ENCODE data around the gene SHANK1.
A peak's percentile ranks its signal among the peaks of the same experiment; 100 is the strongest.

Gene SHANK1

DNA sequence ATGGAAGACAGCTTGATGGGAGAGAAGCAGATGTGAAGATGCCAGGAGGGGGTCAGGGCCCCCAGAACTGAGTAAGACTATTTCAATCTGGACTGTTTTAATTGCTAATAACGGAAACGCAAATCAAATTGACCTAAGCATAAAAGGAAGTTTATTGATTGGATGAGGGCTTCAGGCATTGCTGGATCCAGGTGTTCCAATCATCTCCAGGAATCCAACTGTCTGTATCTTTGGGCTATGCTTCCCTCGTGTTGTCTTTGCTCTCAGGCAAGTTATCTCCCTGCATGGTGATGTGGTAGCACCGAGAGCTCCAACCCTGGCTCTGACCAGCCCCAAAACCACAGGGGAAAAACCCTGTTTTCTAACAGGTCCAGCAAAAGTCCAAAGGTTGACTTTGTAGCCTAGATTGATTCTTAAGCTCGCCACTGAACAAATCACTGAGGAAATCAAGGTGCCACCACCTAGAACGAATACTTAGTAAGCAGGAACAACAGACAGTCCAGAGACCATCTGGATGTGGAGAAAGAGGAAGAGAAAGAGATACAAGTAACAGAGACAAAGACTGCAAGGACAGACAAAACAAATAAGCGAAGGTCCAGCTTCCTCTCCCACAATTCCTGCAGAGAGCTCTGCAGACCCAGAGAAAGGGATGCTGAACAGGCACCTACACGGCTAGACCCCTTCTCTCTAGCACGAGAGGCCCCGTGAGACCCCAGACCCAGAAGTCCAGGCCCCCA is 71.6 kb downstream of the SHANK1 start:
- Histone ChIP-seq H2BK5ac (ENCODE audit: low read length) (no peak overlapping the region), H4K8ac (ENCODE audit: low read depth, low read length) (no peak overlapping the region), H2BK12ac (ENCODE audit: low read length) (no peak overlapping the region), H3K9ac (ENCODE audit: low read depth, low read length, poor library complexity) (no peak overlapping the region), H3K4me3 (ENCODE audit: low read length in 2 of 2) (no peak overlapping the region), H2BK15ac (ENCODE audit: low read length) (peak overlapping the region; percentile 9), H2AFZ (ENCODE audit: low read length) (peak overlapping the region; percentile 83), H4K91ac (ENCODE audit: low read depth, low read length, poor library complexity) (no peak overlapping the region), H3K36me3 (replicated peaks in 1 of 2; ENCODE audit: control insufficient read depth in 2 of 2, insufficient read depth in 2 of 2, low read length in 2 of 2) (no peaks in the 10 kb centered on the region), H3K14ac (ENCODE audit: low read length) (no peak overlapping the region), H3K4ac (ENCODE audit: low read length) (no peak overlapping the region), H3K27me3 (ENCODE audit: control insufficient read depth in 3 of 3, insufficient read depth in 3 of 3, low read depth in 1 of 3, low read length in 3 of 3) (peaks cover 3 to 20% (median 3%) of the 10 kb centered on the region in 3 experiments), H3K9me3 (replicated peaks in 1 of 2; ENCODE audit: control insufficient read depth in 2 of 2, insufficient read depth in 1 of 2, low read depth in 1 of 2, low read length in 2 of 2) (peaks cover 0 to 4% of the 10 kb centered on the region in 2 donors), H3K4me2 (ENCODE audit: insufficient read depth, low read length, poor library complexity, severe bottlenecking) (no peak overlapping the region), H3K79me1 (ENCODE audit: low read depth, low read length) (no peaks in the 10 kb centered on the region), H2BK120ac (ENCODE audit: low read depth, low read length) (no peak overlapping the region), H3K18ac (ENCODE audit: low read length) (no peak overlapping the region), H3K4me1 (ENCODE audit: control insufficient read depth in 2 of 2, insufficient read depth in 1 of 2, low read depth in 1 of 2, low read length in 2 of 2) (peaks cover 7 to 10% of the 10 kb centered on the region in 2 donors), H3K27ac (replicated peaks; ENCODE audit: low read length) (no peak overlapping the region), H2AK5ac (ENCODE audit: low read depth, low read length) (no peak overlapping the region), H3K23ac (ENCODE audit: low read depth, low read length, poor library complexity) (no peak overlapping the region)
- no peak for DNase-seq (ENCODE audit: low spot score)
- no CpG with 5 or more reads among the region's 10 CpGs for WGBS, 2 donors (ENCODE audit: extremely low coverage in 2 of 2, insufficient read length in 2 of 2, insufficient replicate concordance in 1 of 2)

DNA sequence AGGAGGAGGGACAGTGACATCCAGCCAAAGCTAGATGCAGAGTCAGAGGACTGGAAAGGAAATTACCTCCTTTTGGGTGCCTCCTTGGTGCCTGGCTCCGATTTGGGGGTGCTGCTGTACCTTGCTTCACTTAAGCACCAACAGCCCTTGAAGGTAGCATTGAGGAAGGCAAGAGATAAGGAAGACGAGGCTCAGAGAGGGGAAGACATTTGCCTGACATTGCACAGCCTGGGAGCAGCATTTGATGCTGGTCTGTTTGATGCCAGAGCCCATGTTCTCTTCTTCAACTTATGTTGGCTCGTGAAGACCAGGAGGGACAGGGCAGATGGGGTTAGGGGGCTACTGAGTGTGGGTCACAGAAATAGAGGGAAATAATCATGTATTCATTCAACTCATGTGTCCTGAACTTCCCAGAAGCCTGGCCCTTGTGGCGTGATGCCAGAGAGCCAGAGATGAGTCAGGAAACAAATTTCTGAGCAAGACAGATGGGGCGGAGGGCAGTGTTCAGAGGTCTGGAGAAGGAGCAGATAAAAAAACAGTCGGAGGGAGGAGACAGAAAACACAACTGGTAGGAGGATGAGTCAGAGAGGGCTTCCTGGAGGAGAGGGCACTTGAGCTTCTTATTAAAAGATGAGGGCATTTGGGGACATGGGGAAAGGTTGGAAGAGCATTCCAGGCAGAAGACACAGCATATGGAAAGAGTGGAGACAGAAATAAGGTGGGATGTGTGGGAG is 73.4 kb downstream of the SHANK1 start:
- Histone ChIP-seq H2AFZ (ENCODE audit: low read length) (no peak overlapping the region), H3K27ac (replicated peaks; ENCODE audit: low read length) (no peak overlapping the region), H2BK120ac (ENCODE audit: low read depth, low read length) (no peak overlapping the region), H3K9me3 (replicated peaks in 1 of 2; ENCODE audit: control insufficient read depth in 2 of 2, insufficient read depth in 1 of 2, low read depth in 1 of 2, low read length in 2 of 2) (peaks cover 0 to 4% of the 10 kb centered on the region in 2 donors), H3K27me3 (ENCODE audit: control insufficient read depth in 3 of 3, insufficient read depth in 3 of 3, low read depth in 1 of 3, low read length in 3 of 3) (peaks cover 3 to 20% (median 3%) of the 10 kb centered on the region in 3 experiments), H3K4me3 (ENCODE audit: low read length in 2 of 2) (no peak overlapping the region), H3K79me1 (ENCODE audit: low read depth, low read length) (no peaks in the 10 kb centered on the region), H3K36me3 (replicated peaks in 1 of 2; ENCODE audit: control insufficient read depth in 2 of 2, insufficient read depth in 2 of 2, low read length in 2 of 2) (no peaks in the 10 kb centered on the region), H3K23ac (ENCODE audit: low read depth, low read length, poor library complexity) (no peak overlapping the region), H4K8ac (ENCODE audit: low read depth, low read length) (no peak overlapping the region), H2AK5ac (ENCODE audit: low read depth, low read length) (no peak overlapping the region), H3K4ac (ENCODE audit: low read length) (no peak overlapping the region), H2BK5ac (ENCODE audit: low read length) (no peak overlapping the region), H2BK12ac (ENCODE audit: low read length) (no peak overlapping the region), H2BK15ac (ENCODE audit: low read length) (no peak overlapping the region), H3K4me1 (ENCODE audit: control insufficient read depth in 2 of 2, insufficient read depth in 1 of 2, low read depth in 1 of 2, low read length in 2 of 2) (peaks cover 7 to 10% of the 10 kb centered on the region in 2 donors), H3K4me2 (ENCODE audit: insufficient read depth, low read length, poor library complexity, severe bottlenecking) (no peak overlapping the region), H3K14ac (ENCODE audit: low read length) (no peak overlapping the region), H3K9ac (ENCODE audit: low read depth, low read length, poor library complexity) (peak overlapping the region; percentile 4), H3K18ac (ENCODE audit: low read length) (no peak overlapping the region), H4K91ac (ENCODE audit: low read depth, low read length, poor library complexity) (no peak overlapping the region)
- WGBS, 2 donors (ENCODE audit: extremely low coverage in 2 of 2, insufficient read length in 2 of 2, insufficient replicate concordance in 1 of 2): no CpG with 5 or more reads among the region's 6 CpGs
- DNase-seq (ENCODE audit: low spot score): no peak

DNA sequence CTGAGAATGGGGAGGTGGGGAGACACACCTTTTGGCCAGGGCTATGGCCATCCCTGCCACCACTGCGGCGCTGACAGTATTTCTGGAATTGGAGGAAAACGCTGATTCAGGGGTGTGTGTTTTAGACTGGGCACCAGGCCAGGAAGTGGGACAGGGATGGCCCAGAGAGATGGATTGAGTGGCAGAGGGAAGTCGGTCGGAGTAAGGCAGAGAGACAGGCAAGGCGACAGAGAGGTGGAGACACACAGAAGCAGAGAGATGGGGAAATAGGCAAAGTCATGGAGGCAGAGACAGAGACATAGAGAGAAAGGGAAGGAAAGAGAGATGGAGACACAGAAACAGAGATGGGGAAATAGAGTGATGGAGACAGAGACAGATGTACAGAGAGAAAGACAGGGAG is 74.5 kb downstream of the SHANK1 start:
- WGBS, 2 donors (ENCODE audit: extremely low coverage in 2 of 2, insufficient read length in 2 of 2, insufficient replicate concordance in 1 of 2): no CpG with 5 or more reads among the region's 6 CpGs

DNA sequence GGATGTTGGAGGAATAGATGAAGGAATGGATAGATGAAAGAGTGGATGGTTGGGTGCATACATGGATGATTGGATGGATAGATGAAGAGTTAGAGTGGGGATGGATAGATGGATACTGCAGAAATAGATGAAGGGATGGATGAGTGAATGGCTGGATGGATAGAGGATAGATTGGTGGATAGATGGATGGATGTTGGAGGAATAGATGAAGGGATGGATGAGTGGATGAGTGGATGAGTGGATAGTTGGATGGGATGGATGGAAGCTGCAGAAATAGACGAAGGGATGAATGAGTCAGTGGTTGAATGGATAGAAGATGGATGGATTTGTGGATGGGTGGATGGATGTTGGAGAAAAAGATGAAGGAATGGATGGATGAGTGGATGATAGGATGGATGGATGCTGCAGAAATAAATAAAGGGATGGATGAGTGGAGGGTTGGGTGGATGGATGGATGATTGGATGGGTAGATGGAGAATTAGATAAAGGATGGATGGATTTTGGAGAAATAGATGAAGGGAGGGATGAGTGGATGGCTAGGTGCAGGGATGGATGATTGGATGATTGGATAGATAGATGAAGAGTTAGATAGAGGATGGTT is 75.2 kb downstream of the SHANK1 start:
- Histone ChIP-seq H3K4ac (ENCODE audit: low read length) (no peak overlapping the region), H3K4me2 (ENCODE audit: insufficient read depth, low read length, poor library complexity, severe bottlenecking) (no peak overlapping the region), H2AFZ (ENCODE audit: low read length) (no peak overlapping the region), H2BK15ac (ENCODE audit: low read length) (no peak overlapping the region), H2AK5ac (ENCODE audit: low read depth, low read length) (no peak overlapping the region), H3K23ac (ENCODE audit: low read depth, low read length, poor library complexity) (no peak overlapping the region), H2BK12ac (ENCODE audit: low read length) (no peak overlapping the region), H3K9ac (ENCODE audit: low read depth, low read length, poor library complexity) (peak overlapping the region; percentile 0), H3K36me3 (replicated peaks in 1 of 2; ENCODE audit: control insufficient read depth in 2 of 2, insufficient read depth in 2 of 2, low read length in 2 of 2) (no peaks in the 10 kb centered on the region), H2BK5ac (ENCODE audit: low read length) (no peak overlapping the region), H3K27ac (replicated peaks; ENCODE audit: low read length) (no peak overlapping the region), H4K91ac (ENCODE audit: low read depth, low read length, poor library complexity) (no peak overlapping the region), H3K27me3 (ENCODE audit: control insufficient read depth in 3 of 3, insufficient read depth in 3 of 3, low read depth in 1 of 3, low read length in 3 of 3) (peaks cover 3 to 20% (median 7%) of the 10 kb centered on the region in 3 experiments), H3K4me3 (ENCODE audit: low read length in 2 of 2) (no peak overlapping the region), H3K4me1 (ENCODE audit: control insufficient read depth in 2 of 2, insufficient read depth in 1 of 2, low read depth in 1 of 2, low read length in 2 of 2) (peaks cover 7 to 9% of the 10 kb centered on the region in 2 donors), H3K18ac (ENCODE audit: low read length) (no peak overlapping the region), H3K79me1 (ENCODE audit: low read depth, low read length) (no peaks in the 10 kb centered on the region), H3K14ac (ENCODE audit: low read length) (no peak overlapping the region), H3K9me3 (replicated peaks in 1 of 2; ENCODE audit: control insufficient read depth in 2 of 2, insufficient read depth in 1 of 2, low read depth in 1 of 2, low read length in 2 of 2) (peaks cover 0 to 4% of the 10 kb centered on the region in 2 donors), H4K8ac (ENCODE audit: low read depth, low read length) (no peak overlapping the region), H2BK120ac (ENCODE audit: low read depth, low read length) (no peak overlapping the region)
- 100% methylated on average over 1 of the region's 1 CpG; no CpG with 5 or more reads in 1 of the 2 donors for WGBS, 2 donors (ENCODE audit: extremely low coverage in 2 of 2, insufficient read length in 2 of 2, insufficient replicate concordance in 1 of 2)
- DNase-seq (ENCODE audit: low spot score): no peak

More for the DNA sequence above, 74.5 kb downstream of the SHANK1 start:
- Histone ChIP-seq H3K23ac (ENCODE audit: low read depth, low read length, poor library complexity) (no peak overlapping the region), H3K4ac (ENCODE audit: low read length) (no peak overlapping the region), H2BK12ac (ENCODE audit: low read length) (no peak overlapping the region), H3K4me3 (ENCODE audit: low read length in 2 of 2) (no peak overlapping the region), H2AFZ (ENCODE audit: low read length) (no peak overlapping the region), H3K27me3 (ENCODE audit: control insufficient read depth in 3 of 3, insufficient read depth in 3 of 3, low read depth in 1 of 3, low read length in 3 of 3) (peaks cover 3 to 20% (median 6%) of the 10 kb centered on the region in 3 experiments), H3K18ac (ENCODE audit: low read length) (no peak overlapping the region), H2BK120ac (ENCODE audit: low read depth, low read length) (no peak overlapping the region), H3K27ac (replicated peaks; ENCODE audit: low read length) (no peak overlapping the region), H3K36me3 (replicated peaks in 1 of 2; ENCODE audit: control insufficient read depth in 2 of 2, insufficient read depth in 2 of 2, low read length in 2 of 2) (no peaks in the 10 kb centered on the region), H3K14ac (ENCODE audit: low read length) (no peak overlapping the region), H3K4me1 (ENCODE audit: control insufficient read depth in 2 of 2, insufficient read depth in 1 of 2, low read depth in 1 of 2, low read length in 2 of 2) (peaks cover 7 to 10% of the 10 kb centered on the region in 2 donors), H2BK5ac (ENCODE audit: low read length) (no peak overlapping the region), H4K8ac (ENCODE audit: low read depth, low read length) (no peak overlapping the region), H3K79me1 (ENCODE audit: low read depth, low read length) (no peaks in the 10 kb centered on the region), H3K9ac (ENCODE audit: low read depth, low read length, poor library complexity) (no peak overlapping the region), H3K4me2 (ENCODE audit: insufficient read depth, low read length, poor library complexity, severe bottlenecking) (no peak overlapping the region), H4K91ac (ENCODE audit: low read depth, low read length, poor library complexity) (no peak overlapping the region), H3K9me3 (replicated peaks in 1 of 2; ENCODE audit: control insufficient read depth in 2 of 2, insufficient read depth in 1 of 2, low read depth in 1 of 2, low read length in 2 of 2) (peaks cover 0 to 4% of the 10 kb centered on the region in 2 donors), H2AK5ac (ENCODE audit: low read depth, low read length) (no peak overlapping the region), H2BK15ac (ENCODE audit: low read length) (no peak overlapping the region)
- no peak for DNase-seq (ENCODE audit: low spot score)

All from neuronal stem cell (in vitro differentiated cells).